HG02884 (cell line): ENCODE results near the gene CEND1.

Experiments
- ATAC-seq: cut with Tn5 transposase; IDR thresholded peaks from one replicate; pipeline ENCODE4 v1.9.1; 2021; ENCODE audit warnings: mild to moderate bottlenecking, moderate library complexity; ENCODE audit not compliant: unreplicated experiment

Gene CEND1

GRCh38 chr11:779955-780532, 9.8 kb downstream of the CEND1 start:
- no peak for ATAC-seq

DNA sequence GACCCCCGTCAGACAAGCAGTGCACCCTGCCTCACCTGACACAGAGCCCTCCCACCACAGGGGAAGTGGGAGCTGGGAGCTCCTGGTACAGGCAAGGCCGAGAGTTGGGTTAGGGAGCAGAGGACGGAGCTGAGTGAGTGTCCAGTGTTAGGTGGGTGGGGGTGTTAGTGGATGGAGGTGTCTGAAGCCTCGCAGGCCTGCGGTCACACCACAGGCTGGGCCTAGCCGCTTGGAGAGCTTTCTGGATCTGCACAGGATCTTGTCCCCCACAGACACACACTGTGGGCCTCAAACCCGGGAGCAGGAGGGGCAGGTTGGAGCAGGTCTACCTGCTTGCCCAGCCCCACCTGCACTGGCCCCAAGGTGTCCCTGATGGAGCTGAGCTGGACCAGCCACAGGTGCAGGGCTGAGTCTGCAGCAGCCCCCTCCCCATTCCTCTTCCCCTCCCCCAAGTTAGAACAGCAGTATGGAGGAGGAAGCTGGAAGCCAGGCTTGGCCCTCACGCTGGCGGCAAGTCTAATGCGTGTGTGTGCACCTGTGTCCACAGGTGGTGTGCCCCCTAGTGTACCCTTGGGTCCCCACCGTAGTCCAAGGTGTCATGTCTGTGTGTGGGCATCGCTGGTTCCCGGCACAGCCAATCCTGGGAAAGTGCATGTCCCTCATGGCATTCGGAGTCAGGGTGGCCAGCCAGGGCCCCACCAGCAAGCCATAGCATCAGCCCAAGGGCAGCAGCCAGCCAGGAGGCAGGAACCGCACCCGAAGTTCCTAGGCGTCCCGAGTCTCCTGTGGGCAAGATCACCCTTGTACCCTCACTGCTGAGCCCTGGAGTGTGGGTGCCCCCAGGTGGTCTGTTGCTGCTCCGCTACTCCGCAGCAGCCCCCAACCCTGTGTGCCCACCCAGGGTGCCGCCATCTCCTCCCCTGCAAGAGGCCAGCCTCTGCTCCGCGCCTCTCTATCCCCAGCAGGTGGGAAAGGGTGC, 10.6 kb downstream of the CEND1 start:
- no peak for ATAC-seq

DNA sequence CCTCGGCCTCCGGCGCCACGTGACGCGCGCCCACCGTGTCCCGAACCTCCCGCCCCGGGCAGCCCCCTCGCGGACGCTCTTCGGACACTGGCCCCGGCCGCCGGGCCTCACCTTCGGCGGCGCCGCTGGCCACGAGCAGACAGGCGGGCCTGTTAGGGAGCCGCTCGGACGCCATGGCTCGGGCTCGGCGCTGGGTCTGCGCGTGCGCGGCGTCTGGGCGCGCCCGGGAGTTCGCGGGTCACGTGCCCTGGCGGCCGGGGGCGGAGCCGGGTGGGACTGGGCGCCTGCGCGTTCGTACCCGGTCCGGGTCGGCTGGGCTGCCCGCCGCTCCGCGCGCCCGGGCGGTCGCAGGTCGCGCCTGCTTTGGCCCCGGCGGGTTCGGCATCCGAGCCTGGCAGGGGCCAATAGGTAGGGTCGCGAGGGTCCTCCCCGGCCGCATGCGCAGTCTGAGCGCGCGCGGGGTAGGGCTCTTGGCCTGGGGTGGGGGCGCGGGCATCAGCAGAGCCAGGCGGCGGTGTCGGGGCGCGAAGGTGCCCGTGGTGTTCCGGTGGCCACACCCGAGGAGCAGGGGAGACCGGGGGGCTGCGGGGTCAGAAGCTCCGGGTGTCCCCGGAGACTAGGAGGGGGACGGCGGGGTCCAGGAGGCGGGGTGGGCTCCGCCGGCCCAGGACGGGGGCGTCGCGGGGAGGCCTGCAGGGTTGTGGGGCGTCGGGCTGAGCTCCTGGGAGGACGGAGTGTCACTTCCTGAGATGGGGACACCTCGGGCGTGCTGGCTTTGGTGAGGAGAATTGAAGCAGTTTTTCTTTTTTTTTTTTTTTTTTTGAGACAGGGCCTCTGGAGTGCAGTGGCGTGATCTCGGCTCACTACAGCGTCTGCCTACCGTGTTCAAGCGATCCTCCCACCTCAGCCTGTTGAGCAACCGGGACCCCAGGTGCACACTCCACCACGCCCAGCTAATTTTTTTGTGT, 12.3 kb downstream of the CEND1 start, which contains the start of gene GATD1:
Gene GATD1 (minus strand): TSS at position 200 of the 968 bp plus-strand sequence. CDS start 25 bp downstream, at position 175.
- peak; percentile 55 for ATAC-seq

GRCh38 chr11:776561-777287, 13.2 kb downstream of the CEND1 start:
- ATAC-seq, result peak; percentile 27

DNA sequence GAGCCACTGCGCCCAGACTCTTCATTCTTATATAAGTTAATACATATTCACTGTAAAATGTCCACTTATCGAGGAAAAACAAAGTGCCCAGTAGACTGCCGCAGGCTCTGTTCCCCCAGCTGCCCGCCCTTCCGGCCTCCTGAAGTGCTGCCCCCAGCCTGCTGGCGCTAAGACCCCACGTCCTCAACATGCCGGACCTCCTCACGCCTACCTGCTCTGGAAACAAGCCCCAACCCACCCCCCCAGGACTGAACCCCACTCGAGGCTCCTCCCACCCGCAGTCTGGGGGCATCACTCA, 13.7 kb downstream of the CEND1 start:
- no peak for ATAC-seq

DNA sequence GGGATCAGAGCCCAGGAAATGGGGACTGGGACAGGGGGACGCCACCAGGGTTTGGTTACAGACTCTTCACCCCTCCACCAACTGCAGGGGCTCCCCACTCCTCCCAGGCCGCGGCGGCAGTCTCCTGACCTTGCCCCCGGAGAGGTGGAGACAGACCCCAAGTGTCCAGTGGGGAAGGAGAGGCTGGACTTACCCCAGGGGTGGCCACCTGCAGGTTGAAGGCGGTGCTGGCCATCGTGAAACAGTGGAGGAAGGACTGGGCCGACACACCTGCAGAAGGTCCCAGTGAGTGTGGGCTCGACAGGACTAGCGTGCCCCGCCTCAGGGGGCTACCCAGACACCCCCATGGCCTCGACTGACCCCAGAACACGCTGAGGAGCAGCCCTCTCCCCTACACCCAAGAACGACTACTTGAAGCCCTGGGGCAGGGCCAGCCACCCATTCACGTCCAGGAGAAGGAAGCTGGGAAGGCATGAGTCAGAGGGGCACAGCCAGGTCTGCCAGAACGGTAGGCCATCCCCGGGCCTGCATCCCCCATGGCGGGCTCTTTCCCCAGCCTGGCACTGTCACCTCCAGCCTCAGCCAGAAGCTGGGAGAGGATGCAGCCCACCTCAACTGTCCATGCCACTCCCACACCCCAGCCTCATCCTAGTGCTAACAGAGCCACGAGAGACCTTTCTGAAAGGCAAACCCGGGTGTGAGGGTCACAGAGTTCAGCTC, 14.9 kb downstream of the CEND1 start:
- no peak for ATAC-seq

DNA sequence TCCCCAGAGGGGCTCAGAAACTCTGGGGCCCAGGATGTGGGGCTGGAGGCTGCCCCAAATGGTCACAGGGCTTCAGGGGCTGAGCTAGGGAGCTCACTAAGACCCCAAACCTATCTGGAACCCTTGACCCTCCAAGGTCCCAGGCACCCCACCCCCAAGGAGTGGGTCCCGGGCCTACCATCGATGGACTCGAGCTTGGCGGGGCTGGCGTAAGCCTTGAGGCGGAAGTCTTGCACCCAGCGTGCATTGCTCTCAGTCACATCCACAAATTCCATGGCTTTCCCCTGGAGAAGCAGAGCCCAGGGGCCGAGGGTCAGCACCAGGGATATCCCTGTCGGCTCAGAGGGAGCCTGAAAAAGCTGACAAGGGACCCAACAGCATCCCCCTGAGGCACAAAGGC, 16.1 kb downstream of the CEND1 start:
- no peak for ATAC-seq

GRCh38 chr11:773425-773824, 16.5 kb downstream of the CEND1 start:
- ATAC-seq, result no peak

GRCh38 chr11:772429-773390, 17.2 kb downstream of the CEND1 start:
- ATAC-seq, result no peak

DNA sequence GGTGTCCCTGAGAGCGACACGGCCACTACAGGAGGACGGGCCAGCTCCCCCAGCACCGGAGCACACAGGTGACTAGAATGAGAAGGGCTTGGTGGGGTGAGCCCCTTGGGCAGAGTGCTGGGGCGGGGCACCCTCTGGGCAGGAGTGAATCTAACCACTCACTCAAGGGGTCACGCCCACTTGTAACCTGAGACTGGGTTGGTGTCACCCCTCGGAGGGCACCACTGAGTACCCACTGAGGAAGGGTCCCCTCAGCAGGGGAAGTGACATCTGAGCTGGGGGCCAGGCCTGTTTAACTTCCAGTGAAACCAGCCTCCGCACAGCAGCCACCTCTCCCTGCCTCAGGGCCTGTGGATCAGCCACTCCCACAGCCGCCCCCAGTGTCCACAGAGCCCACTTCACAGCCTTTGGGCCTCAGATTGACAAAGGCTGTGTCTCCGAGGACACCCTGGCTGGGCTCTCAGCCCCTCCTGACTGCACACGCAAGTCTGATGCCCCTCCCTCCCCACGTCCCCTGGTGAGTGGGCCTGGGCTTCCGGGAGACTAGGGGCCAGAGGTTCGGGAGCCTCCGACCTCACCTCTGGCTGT, 18.2 kb downstream of the CEND1 start:
- no peak for ATAC-seq

DNA sequence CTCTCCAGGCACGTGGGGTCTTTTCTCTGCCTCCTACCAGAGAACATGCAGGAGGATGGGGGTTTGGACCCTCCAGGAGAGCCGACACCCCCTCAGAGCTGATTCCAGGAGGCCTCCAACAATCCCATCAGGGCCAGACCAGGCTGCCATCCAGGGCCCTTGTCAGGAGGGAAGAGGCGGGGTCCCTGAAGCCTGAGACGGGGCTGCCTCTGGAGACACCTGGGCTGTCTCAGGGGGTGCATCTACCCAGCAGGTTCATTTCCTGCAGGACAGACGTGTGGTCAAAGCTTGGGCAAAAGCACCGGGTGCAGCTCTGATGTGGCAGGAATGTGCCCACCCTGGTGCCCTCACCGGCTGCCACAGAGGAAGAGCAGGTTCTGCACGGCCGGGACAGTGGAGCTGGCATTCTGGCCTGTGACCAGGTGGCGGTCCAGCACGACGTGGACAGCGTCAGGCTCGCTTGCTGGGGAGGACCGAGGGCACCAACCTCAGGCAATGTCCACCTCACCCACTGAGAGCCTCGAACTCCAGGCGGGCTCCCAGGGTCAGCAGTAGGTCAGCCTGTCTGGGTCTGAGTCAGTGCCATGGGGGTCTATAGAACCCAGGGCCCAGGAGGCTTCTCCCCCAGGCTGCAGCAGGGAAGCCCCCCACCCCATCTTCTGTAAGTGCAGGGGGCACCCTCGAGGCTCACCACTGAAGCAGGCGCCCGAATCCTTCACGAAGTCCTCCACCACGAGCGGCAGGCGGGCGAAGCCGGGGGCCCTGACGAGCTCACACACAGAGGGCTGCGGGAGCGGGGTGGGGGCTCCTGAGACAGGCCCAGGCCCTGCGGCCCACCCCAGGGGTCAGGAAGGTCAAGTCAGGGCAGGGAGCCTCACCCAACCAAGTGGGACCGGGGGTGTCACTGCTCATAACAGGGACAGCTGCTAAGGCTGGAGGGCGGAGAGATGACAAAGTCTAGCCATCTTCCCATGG, 19.0 kb downstream of the CEND1 start:
- no peak for ATAC-seq

DNA sequence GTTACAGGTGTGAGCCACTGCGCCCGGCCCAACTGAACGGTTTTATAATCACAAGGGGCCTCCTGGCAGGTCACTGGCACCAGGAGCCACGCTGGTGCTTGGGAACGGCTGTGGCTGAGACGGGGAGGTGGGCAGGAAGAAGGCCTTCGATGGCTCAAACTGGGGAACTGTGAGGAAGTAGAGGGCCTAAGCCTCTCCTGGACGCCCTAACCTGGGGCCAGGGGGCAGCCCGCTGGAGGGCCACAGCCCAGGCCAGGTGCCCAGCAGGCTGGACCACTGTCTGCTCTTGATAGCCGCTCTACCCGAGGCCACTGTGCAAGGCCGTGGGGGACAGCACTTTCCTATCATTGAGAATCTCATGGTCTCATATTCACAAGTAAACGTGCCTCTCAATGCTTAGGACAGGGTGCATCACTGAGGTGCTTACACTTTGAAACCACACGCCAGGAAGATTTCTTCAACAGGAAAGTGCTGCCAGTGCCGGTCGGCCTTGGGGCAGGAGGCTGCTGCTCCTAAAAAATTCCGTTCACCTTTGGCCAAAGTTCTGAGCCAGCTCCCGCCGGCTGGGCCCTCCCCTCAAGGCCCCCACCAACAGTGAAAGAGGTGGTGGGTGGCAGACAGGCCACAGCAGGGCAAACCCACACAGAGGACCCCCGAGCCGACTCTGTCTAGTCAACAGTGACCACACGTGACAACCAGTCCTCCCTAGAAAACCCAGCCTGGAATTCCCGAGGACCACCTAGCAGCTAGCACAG, 19.8 kb downstream of the CEND1 start:
- no peak for ATAC-seq

- no peak for ATAC-seq
These were observed 22.7 kb downstream of the CEND1 start for GRCh38 chr11:767238-767637.

GRCh38 chr11:766936-767210, 23.0 kb downstream of the CEND1 start:
- ATAC-seq, result no peak

DNA sequence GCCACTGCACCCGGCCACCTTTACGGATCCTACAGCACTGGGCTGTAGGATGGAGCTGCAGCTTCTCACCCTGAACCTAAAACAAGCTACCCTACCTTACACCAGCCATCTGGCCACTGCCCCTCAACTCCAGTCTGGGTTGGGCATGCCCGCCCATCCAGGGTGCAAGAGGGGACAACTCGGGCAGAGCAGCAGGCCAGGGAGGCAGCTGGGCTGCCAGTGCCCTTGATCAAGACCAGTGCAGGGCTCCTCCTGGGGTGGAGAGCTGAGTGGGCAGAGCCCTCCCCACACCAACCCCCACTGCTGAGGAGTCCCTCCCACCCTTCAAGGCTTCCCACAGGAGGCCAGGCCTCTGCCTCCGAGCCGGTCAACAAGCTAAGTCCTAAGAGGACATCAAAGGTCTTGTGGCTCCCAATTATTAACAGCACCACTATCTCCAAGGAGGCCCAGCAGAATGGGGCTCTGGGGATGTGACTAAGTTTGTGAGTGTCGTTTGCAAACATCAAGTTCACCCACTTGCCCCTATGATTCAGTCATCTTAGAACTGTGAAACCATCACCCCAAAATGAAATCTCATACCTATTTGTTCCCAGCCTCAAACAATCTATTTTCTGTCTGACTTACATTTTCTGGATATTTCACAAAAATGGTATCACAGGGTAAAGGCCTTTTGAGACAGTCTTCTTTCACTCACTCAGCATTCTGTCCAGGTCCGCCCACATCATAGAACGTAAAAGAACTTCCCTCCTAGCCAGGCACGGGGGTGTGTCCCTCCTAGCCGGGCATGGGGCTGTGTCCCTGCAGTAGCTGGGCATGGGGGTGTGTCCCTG, 23.6 kb downstream of the CEND1 start:
- no peak for ATAC-seq

DNA sequence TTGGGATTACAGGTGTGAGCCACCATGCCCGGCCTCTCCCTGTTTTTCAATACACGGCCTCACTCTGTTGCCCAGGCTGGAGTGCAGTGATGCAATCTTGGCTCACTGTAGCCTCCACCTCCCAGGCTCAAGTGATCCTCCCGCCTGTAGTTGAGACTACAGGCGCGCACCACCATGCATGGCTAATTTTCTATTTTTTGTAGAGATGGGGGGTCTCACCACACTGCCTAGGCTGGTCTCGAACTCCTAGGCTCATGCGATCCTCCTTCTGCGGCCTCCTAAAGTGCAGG, 24.1 kb downstream of the CEND1 start:
- no peak for ATAC-seq
